GM21825 (cell line): ENCODE measurements around the gene NGB.

Experiments used
- ATAC-seq: cut with Tn5 transposase; IDR thresholded peaks from one replicate; pipeline ENCODE4 v1.9.1; 2021; ENCODE audit warnings: mild to moderate bottlenecking, moderate library complexity; ENCODE audit not compliant: unreplicated experiment

Gene NGB

DNA sequence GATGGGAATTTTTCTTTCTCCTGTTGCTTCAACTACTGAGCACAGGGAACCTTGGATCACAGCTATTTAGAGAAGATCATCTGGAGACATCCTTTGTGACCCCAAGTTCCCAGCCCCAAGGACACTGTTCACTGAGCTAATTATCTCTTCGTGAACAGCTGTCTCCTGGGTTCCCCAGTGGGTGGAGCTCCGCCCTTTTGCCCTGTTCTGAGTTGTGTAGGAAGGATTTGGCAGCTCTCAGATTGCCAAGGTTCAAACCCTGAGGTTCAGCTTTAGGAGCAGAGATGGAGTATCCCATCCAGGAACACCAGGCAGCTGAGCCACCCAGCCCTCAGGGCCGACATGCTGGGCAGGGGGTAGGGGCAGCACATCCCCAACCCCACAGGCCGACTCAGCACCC, 32.0 kb downstream of the NGB start:
- no peak for ATAC-seq

DNA sequence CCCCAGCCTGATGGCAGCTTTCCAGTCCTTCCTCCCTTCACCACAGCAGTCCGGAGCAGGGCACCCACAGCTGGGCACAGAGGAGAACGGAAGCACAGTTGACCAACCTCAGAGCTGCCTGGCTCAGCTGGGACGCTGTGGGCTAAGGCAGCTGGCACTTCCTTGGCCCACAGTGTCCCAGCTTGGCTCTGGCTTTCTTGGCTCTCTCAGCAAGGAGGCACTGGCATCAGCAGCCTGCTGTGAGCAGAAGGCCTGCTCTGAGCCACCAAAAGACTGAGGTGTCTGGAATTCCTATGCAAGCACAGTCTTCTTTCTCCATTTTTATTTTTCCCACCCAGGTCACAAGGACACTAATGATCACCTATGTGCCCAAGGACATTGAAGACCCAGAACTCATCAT, 32.6 kb downstream of the NGB start:
- ATAC-seq, result no peak

DNA sequence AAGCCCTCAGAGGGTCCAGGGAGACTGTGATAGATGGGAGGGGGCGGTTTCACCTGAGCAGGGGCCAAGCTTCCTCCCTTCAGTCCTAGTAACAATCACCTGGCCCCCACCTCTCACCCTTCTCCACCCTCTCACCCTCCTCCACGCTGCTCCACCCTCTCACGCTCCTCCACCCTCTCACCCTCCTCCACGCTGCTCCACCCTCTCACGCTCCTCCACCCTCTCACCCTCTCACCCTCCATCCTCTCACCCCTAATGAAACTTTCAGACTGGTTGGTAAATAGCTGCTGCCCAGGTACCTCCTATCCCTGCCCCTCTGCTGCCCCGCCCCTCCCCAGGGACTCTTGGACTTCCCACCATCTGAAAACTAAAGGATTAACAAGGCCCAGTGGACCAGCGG, 34.2 kb downstream of the NGB start:
- no peak for ATAC-seq

DNA sequence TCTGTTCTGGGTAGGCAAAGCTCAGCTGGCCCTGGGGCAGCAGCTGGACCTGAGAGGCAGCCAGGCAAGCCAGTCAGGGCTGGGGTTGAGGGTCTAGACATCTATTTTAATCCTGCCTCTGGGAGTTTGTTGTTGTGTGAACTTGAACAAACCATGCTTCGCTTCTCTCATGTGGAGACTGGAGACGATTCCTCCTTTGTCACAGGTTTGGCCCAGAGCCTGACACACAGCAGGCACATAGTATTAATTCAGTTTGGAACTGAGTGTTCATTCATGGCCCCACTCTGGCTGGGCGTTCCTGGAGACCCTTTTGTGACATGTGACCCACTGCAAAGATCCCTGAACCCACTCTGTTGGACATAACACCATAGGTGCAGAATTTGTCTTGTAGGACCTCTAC, 39.3 kb downstream of the NGB start:
- ATAC-seq, result no peak

DNA sequence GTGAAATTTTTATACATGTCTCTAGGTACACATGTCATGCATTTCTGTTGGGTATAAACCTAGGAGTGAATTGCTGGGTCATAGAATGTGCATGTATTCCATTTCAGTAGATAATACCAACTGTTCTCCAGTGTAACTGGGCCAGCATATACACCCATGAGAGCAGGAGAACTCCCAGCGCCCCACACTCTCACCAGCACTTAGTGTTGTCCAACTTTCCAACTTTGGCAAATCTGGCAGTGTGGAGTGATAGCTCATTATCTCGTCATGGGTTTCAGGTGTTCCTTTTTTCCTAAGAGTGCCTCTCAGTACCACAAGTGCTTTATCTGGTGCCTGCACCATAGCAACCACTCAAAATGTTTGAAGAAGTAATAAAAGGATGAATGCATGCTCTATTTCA, 40.1 kb downstream of the NGB start:
- ATAC-seq, result no peak

DNA sequence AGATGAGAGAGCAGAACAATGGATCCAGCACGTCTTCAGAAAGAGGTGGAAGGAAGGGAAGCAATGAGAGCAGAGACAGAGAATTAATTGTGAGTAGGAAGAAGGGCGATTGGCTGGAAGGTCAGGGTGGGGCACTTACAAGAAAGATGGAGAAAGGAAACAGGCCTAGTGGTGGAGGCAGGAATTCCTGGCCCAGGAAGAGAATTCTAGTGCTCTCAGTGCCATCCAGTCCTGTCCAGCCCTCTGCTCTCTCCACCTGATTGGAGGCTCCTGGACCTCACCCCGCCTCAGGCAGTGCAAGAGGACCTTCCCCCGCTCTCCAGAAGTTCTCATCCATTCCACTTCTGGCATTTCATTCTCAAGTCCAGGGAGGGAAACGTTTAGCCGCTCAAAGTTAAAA, 43.0 kb downstream of the NGB start:
- ATAC-seq, result no peak

DNA sequence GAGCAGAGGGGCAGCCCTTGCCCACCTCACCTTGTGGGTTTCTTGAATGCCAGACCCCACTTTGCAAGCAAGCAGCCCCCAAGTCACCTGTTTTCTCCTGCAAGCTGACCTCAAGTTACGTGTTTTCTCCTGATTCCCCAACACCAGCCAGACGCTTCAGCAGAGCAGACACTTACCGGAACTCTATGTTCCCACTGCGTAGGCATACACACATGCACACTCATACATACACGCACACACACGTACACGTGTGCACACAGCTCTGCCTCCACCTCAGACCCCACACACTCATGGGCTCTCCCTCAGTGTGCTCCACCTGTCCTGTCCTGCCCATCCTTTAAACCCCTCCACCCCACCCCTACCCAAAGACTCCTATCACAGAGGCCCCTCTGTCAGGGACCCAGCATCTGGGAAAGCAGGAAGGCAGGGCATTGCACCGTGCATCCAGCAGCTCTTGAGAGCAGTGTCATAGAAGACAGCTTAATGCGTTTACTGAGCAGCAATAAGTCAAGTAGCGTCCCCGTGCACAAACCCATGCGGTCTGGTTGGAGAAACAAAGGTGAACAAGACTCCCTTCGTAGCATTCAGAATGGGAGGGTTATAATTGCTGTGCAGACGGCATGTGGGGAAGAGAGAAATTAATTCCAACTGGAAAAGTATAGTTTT, 45.0 kb downstream of the NGB start:
- ATAC-seq, result no peak

DNA sequence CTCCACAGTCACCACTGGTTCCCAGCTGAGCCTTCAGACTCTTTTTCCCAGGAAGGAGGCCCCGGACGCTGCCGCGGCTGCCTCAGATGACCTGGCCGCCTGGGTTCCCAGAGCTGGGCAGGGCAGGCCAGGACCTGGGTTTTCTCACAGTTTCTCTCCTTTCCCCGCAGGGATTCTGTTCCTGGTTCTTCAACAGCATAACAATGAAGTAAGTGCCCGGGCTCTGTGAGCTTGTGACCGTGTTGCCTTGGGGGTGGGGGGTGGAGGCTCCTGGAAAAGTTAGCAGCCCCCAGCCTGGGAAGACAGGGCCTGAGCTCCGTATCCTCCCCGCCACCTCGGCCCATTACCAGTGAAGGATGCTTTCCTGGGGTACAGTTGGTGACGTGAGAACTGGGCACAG, 45.8 kb downstream of the NGB start:
- ATAC-seq, result no peak

DNA sequence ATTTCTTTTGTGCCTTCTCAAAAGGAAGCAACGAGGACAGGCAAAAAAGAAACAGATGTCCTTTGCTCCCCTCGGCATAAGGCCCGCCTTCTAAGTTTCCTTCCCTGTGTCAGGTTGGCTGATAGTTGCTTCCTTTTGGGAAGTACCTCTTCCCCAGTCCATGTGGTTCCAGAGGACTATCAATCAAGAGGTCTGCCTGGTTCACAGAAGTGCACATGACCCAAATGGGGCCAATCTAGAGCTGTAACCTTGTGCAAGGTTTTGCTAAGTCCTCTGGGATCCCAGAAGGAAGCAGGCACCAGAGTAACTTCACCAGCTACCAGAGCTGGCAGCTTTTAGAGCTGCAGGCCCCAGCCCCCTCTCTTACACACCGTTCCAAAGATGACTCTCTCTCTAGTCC, 46.8 kb downstream of the NGB start:
- no peak for ATAC-seq

DNA sequence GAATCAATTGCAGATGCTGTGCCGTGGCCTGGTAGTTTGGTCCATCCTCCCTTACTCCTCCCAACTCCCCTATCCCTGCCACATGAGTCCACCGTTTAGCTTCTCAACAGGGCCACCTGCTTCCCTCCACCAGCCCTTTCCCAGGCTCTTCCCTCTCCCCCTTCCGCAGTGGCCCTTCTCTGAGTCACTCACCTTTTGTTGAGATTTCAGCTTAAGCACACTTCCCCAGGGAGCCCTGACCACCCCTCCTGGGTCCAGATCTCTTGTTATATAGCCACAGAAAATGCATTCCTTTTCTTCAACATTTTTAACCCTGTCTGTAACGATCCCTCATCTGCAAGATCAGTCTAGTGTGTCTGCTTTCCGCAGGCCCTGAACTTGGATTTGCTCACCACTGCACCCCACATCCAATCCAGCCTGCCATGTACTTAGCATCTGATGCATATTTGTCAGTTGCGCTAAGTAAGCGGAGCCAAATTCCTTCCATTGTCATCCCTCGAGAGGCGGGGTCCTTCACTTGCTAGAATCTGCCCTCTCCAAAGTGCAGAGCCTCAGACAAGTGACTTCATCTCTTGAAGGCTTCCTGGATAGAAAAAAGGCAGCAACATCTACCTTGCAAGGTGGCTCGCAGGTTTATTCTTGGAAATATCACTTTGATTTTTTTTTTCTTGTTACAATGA, 48.3 kb downstream of the NGB start:
- ATAC-seq, result no peak

DNA sequence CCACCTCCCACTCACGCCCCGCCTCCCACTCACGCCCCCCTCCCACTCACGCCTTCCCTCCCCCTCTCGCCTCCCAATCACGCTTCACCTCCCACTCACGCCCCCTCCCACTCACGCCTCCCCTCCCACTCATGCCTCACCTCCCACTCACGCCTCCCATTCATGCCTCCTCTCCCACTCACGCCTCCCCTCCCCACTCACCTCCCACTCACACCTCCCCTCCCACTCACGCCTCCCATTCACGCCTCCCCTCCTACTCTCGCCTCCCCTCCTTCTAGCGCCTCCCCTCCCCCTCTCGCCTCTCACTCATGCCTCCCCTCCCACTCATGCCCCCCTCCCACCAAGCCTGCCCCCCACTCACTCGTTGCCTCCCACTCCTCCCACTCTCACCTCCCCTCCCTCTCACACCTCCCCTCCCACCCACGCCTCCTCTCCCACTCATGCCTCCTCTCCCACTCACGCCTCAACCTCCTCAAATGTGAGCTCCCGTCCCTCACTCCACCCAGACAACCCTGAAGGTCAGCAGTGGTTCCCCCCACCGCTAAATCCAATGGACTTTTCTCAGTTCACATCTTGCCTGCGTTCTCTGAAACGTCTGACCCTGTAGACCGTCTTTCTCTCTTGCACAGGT, 49.6 kb downstream of the NGB start:
- ATAC-seq, result no peak

DNA sequence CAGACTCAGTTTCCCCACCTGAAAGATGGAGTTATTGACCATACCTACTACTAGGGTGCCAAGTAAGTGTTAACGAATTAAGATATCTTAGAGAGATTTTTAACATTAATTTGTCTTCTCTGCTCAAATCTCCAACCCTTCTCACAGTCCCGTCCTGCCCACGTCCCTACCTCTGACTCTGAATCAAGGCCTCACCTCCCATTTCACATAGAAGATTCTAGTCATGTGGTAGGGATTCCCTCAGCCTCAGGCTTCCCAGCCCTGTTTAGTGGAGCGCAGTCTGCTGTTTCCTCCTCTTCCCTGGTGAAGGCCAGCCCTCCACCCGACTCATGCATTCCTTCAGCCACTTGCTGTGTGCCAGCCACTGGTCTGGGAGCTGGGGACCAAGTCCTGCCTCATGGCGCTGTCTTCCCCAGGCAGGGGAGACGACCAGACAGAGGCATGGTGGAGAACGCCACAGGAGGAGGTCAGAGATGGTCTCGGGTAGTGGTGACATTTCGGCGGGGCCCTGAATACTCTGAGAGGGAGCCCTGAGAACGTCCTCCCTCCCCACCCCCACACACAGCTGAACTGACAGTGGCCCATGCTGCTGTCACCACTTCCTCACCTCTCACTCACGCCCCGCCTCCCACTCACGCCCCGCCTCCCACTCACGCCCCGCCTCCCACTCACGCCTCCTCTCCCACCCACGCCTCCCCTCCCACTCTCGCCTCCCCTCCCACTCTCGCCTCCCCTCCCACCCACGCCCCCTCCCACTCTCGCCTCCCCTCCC, 50.6 kb downstream of the NGB start:
- ATAC-seq, result no peak

DNA sequence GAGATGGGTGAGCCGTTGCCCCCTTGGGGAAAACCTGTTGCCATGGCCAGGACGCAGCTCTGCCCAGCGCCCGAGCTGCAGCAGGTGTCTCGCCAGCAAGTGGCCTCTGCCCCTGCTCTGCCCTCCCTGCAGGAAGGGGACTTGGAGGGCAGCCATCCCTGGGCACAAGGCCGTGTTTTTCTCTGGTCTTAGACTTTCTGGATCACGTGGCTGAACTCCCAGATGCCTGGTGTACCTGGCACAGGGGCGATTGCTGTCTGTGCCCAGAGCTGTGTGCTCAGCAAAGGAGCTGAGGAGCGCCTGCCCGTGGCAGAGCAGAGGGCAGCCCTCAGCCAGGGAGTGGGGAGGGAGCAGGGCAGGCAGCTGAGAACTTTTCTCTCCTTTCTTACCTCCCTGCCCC, 51.4 kb downstream of the NGB start:
- ATAC-seq, result no peak

DNA sequence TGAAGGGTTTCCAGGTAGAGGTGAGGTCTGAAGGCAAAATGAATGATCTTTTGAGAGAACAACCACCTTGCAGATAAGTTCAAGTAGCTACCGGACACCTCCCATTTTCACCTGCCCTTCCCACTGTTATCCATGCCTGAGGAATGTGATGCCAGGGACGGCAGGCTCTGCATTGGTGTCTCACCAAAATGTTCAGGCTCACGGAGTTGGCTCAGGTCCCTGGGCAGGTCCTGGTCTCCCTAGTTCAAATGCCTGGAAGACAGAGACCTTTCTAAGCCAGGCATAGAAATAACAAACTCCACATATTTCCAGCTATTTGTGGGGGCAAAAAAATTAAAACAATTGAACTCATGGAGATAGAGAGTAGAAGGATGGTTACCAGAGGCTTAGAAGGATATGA, 53.5 kb downstream of the NGB start:
- ATAC-seq, result no peak
